CD4-positive, alpha-beta memory T cell (primary cell): ENCODE data around the gene GPLD1. TPM values are rescaled to one million over a fixed set of nuclear protein-coding genes. Genes with fewer than 3 reads are reported as not detected.
"Not testable (repeated sequence)": the region's sequence is repeated elsewhere in the genome, so short reads cannot be mapped to it uniquely, and the experiment has no call there.

Experiments
- CTCF ChIA-PET: fragments of 350-600 bp; sonication (Branson Sonifier 250); formaldehyde crosslinking; loops from one replicate; lab custom pipeline; 2021; ENCODE audit warnings: inconsistent platforms; ENCODE audit not compliant: partially characterized antibody; lab: Charles Lee
- POLR2A ChIA-PET: fragments of 350-600 bp; sonication (Branson Sonifier 250); formaldehyde crosslinking; loops from one replicate; lab custom pipeline; 2021; ENCODE audit not compliant: partially characterized antibody; lab: Charles Lee
- DNase-seq, 5 donors: peaks; one replicate each; pipeline versions ENCODE4 v3.0.0 to v3.0.0-alpha.2; 2020 to 2022; ENCODE audit warnings: mixed read lengths in 1 of 5
- H3K27ac ChIP-seq: one replicate; pipeline ENCODE4 v1.7.0; 2013; ENCODE audit warnings: low read depth, low read length
- H3K27me3 ChIP-seq: 2 replicates; pipeline ENCODE4 v1.7.0; 2013; ENCODE audit warnings: mild to moderate bottlenecking, low read length, moderate library complexity; ENCODE audit not compliant: insufficient read depth
- H3K36me3 ChIP-seq: 2 replicates; pipeline ENCODE4 v1.7.0; 2013; ENCODE audit warnings: mild to moderate bottlenecking, low read length, moderate library complexity; ENCODE audit not compliant: insufficient read depth
- H3K4me1 ChIP-seq: 2 replicates; pipeline ENCODE4 v1.7.0; 2013; ENCODE audit warnings: mild to moderate bottlenecking, low read length, moderate library complexity; ENCODE audit not compliant: insufficient read depth
- H3K4me3 ChIP-seq, 2 donors: one replicate each; pipeline ENCODE4 v1.7.0; 2013; ENCODE audit warnings: low read length in 2 of 2, mild to moderate bottlenecking in 1 of 2
- H3K9me3 ChIP-seq, 2 donors: one replicate each; pipeline ENCODE4 v1.7.0; 2013; ENCODE audit warnings: low read length in 2 of 2, control low read depth in 1 of 2; ENCODE audit not compliant: control insufficient read depth in 1 of 2
- H3K27ac Mint-ChIP-seq, 7 donors: one replicate each; pipeline ENCODE4 v1.8.0; 2020 to 2021; ENCODE audit warnings: mixed read lengths in 7 of 7, mild to moderate bottlenecking in 6 of 7, inconsistent platforms in 3 of 7, moderate library complexity in 3 of 7
- H3K27me3 Mint-ChIP-seq, 2 donors: one replicate each; pipeline ENCODE4 v1.8.0; 2020 to 2021; ENCODE audit warnings: mixed read lengths in 2 of 2
- H3K36me3 Mint-ChIP-seq, 2 donors: one replicate each; pipeline ENCODE4 v1.8.0; 2020 to 2021; ENCODE audit warnings: mixed read lengths in 2 of 2, inconsistent platforms in 1 of 2, mild to moderate bottlenecking in 1 of 2
- H3K4me1 Mint-ChIP-seq, 4 donors: one replicate each; pipeline ENCODE4 v1.8.0; 2020 to 2021; ENCODE audit warnings: mixed read lengths in 4 of 4, mild to moderate bottlenecking in 1 of 4
- H3K4me3 Mint-ChIP-seq, 8 donors: one replicate each; pipeline ENCODE4 v1.8.0; 2020 to 2021; ENCODE audit warnings: mixed read lengths in 8 of 8, mild to moderate bottlenecking in 7 of 8, moderate library complexity in 6 of 8, inconsistent platforms in 3 of 8
- H3K9me3 Mint-ChIP-seq, 8 donors: one replicate each; pipeline ENCODE4 v1.8.0; 2020 to 2021; ENCODE audit warnings: mixed read lengths in 8 of 8, mild to moderate bottlenecking in 5 of 8, inconsistent platforms in 3 of 8, moderate library complexity in 1 of 8
- intact Hi-C: fragments of 100-400 bp; cut with micrococcal nuclease; formaldehyde crosslinking; loops from one replicate; pipeline ENCODE4 v1.15.1; 2023
- polyA plus RNA-seq, 2 donors: library from polyadenylated mRNA; unstranded; fragments of 300-500 nt; fragmentation: Illumina TruSeq; gene quantifications; one replicate each; pipeline ENCODE4 v1.2.3, GENCODE V29; 2021
- total RNA-seq, 2 experiments: library from RNA; stranded (reverse); gene quantifications; one replicate each; pipeline ENCODE4 v1.2.3, GENCODE V29; 2021

Gene GPLD1
- total and polyA plus RNA-seq, 4 experiments from 2014 or later = 0.30 to 1.4 (median 0.49) TPM; not detected in 1

DNA sequence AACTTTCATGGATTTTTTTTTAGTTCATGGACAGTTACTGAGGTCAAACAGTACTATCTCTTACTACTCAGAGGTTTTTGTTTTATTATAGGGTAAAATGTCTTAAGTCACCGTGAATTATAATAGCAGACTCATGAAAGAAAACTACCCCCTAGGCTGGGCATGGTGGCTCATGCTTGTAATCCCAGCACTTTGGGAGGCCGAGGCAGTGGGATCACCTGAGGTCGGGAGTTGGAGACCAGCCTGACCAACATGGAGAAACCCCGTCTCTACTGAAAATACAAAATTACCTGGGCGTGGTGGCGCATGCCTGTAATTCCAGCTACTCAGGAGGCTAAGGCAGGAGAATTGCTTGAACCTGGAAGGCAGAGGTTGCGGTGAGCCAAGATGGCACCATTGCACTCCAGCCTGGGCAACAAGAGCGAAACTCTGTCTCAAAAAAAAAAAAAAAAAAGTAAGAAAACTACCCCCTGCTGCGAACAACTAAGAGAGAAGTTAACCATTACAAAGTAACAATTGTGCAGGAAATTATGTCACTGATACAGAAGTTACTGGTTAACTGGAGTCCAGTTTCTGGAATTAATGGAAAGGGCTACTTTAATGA is 106.4 kb downstream of the GPLD1 start:
- H3K36me3 Mint-ChIP-seq, H3K27me3 ChIP-seq, H3K9me3 ChIP-seq, H3K4me1 Mint-ChIP-seq, H3K4me3 ChIP-seq, intact Hi-C loops, H3K27ac Mint-ChIP-seq, DNase-seq, H3K27ac ChIP-seq, POLR2A ChIA-PET, CTCF ChIA-PET, H3K9me3 Mint-ChIP-seq, H3K4me1 ChIP-seq, H3K36me3 ChIP-seq: not testable (repeated sequence)
- Mint-ChIP-seq H3K27me3 (peaks cover 10 to 20% of the 10 kb centered on the region in 2 donors), H3K4me3 (peak overlapping the region in 1 of 8 donors; percentile 41)

- Mint-ChIP-seq H3K36me3 (no peaks in the 10 kb centered on the region), H3K27me3 (peaks cover 8 to 19% of the 10 kb centered on the region in 2 donors), H3K4me1 (peaks cover 0 to 1% (median 0%) of the 10 kb centered on the region in 4 donors), H3K4me3 (no peak overlapping the region), H3K27ac (no peak overlapping the region), H3K9me3 (peaks cover 0 to 5% (median 0%) of the 10 kb centered on the region in 8 donors)
- H3K4me3 ChIP-seq = no peak overlapping the region
- H3K9me3 ChIP-seq = no peaks in the 10 kb centered on the region
- H3K27ac ChIP-seq = no peak overlapping the region
- CTCF ChIA-PET = no interaction called here
- H3K4me1 ChIP-seq = no peaks in the 10 kb centered on the region
- DNase-seq = no peak
- no peaks in the 10 kb centered on the region for H3K27me3 ChIP-seq
- POLR2A ChIA-PET = no interaction called here
- intact Hi-C loops = no loop called here
- H3K36me3 ChIP-seq = no peaks in the 10 kb centered on the region
Observed at GRCh38 chr6:24382220-24382540, 107.2 kb downstream of the GPLD1 start.

- Mint-ChIP-seq H3K9me3 (peaks cover 0 to 5% (median 0%) of the 10 kb centered on the region in 8 donors), H3K27ac (peak overlapping the region in 1 of 7 donors; percentile 25), H3K4me3 (no peak overlapping the region), H3K4me1 (peaks cover 0 to 1% (median 0%) of the 10 kb centered on the region in 4 donors), H3K27me3 (peaks cover 8 to 19% of the 10 kb centered on the region in 2 donors), H3K36me3 (no peaks in the 10 kb centered on the region)
- no peak for DNase-seq
- Histone ChIP-seq H3K36me3 (no peaks in the 10 kb centered on the region), H3K27ac (no peak overlapping the region), H3K27me3 (no peaks in the 10 kb centered on the region), H3K4me3 (no peak overlapping the region), H3K4me1 (no peaks in the 10 kb centered on the region), H3K9me3 (no peaks in the 10 kb centered on the region)
- ChIA-PET POLR2A (no interaction called here), CTCF (no interaction called here)
- intact Hi-C loops = no loop called here
Observed at GRCh38 chr6:24381476-24382219, 107.7 kb downstream of the GPLD1 start.

DNA sequence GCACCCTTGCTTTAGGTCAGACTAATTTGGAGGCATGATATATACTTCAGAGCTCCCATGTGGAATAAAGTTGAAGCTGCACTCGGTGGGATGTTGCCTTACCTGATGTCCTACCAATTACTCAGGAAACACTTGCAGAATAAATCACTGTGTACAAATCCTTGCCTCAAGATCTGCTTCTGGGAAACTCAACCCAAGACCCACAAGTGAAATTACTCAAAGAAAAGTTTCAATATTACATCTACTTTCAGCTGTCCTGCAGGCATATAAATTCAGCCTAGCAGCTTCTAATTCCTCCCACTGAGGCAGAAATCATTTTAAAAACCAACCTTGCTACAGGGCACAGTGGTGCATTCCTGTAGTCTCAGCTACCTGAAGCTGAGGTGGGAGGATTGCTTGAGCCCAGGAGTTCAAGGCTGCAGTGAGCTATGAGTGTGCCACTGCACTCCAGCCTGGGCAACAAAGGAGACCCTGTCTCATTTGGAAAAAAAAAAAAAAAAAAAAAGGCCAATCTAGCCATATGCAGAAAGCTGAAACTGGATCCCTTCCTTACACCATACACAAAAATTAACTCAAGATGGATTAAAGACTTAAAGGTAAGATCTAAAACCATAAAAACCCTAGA is 110.8 kb downstream of the GPLD1 start:
- Mint-ChIP-seq H3K4me1 (no peaks in the 10 kb centered on the region), H3K9me3 (peaks cover 0 to 4% (median 0%) of the 10 kb centered on the region in 8 donors), H3K27ac (no peak overlapping the region), H3K27me3 (peaks cover 11 to 12% of the 10 kb centered on the region in 2 donors), H3K4me3 (no peak overlapping the region), H3K36me3 (no peaks in the 10 kb centered on the region)
- intact Hi-C loops = no loop called here
- POLR2A ChIA-PET = no interaction called here
- Histone ChIP-seq H3K27ac (no peak overlapping the region), H3K4me1 (no peaks in the 10 kb centered on the region), H3K9me3 (no peaks in the 10 kb centered on the region), H3K36me3 (no peaks in the 10 kb centered on the region), H3K27me3 (no peaks in the 10 kb centered on the region), H3K4me3 (no peak overlapping the region)
- DNase-seq = no peak
- CTCF ChIA-PET = no interaction called here

Other genes with a start within 250 kb of the GPLD1 start
- under 1 TPM; 0.44 to 0.47 TPM for gene DCDC2, start 131.5 kb downstream of the GPLD1 start, total RNA-seq
- not detected for gene DCDC2, start 131.5 kb downstream of the GPLD1 start, polyA plus RNA-seq
- gene MRS2, start 86.6 kb downstream of the GPLD1 start, total RNA-seq = 10 to 100 TPM; 22.6 to 24.3 TPM
- 10 to 100 TPM; 19.0 to 27.1 TPM for gene MRS2, start 86.6 kb downstream of the GPLD1 start, polyA plus RNA-seq
- gene ALDH5A1, start 5.4 kb upstream of the GPLD1 start, total RNA-seq = 10 to 100 TPM; 13.0 to 13.9 TPM
- 10 to 100 TPM in 1 of 2 donors, 1 to 10 TPM in 1; 8.5 to 10.2 TPM for gene ALDH5A1, start 5.4 kb upstream of the GPLD1 start, polyA plus RNA-seq
- under 1 TPM in 1 of 2 experiments, not detected in 1; 0.11 TPM for gene KIAA0319, start 156.6 kb upstream of the GPLD1 start, total RNA-seq
- gene KIAA0319, start 156.6 kb upstream of the GPLD1 start, polyA plus RNA-seq = under 1 TPM in 1 of 2 donors, not detected in 1; 0.07 TPM
- 10 to 100 TPM; 72.8 to 74.3 TPM for gene TDP2, start 177.3 kb upstream of the GPLD1 start, total RNA-seq
- 10 to 100 TPM; 43.4 to 62.2 TPM for gene TDP2, start 177.3 kb upstream of the GPLD1 start, polyA plus RNA-seq
- gene ACOT13, start 177.5 kb upstream of the GPLD1 start, total RNA-seq = 10 to 100 TPM; 11.1 to 12.5 TPM
- 10 to 100 TPM; 17.3 to 19.3 TPM for gene ACOT13, start 177.5 kb upstream of the GPLD1 start, polyA plus RNA-seq
- 100 to 1,000 TPM; 173 to 176 TPM for gene C6orf62, start 229.6 kb upstream of the GPLD1 start, total RNA-seq
- gene C6orf62, start 229.6 kb upstream of the GPLD1 start, polyA plus RNA-seq = 100 to 1,000 TPM in 1 of 2 donors, 10 to 100 TPM in 1; 90.1 to 125 TPM